PFSK-1 (cell line): ENCODE measurements around the gene MAPK8.

Experiments
- FOXP2 ChIP-seq: optimal IDR thresholded peaks from 2 replicates; pipeline ENCODE3; 2011; ENCODE audit warnings: borderline replicate concordance, control low read depth, inconsistent platforms; ENCODE audit not compliant: insufficient read depth; ENCODE audit errors: extremely low read length, extremely low read depth
- POLR2AphosphoS5 ChIP-seq: IDR thresholded peaks from 2 replicates; pipeline ENCODE4 v1.6.1; 2012; ENCODE audit warnings: low read depth, mild to moderate bottlenecking, control low read depth, low read length, moderate library complexity
- SIN3A ChIP-seq: IDR thresholded peaks from 2 replicates; pipeline ENCODE4 v1.6.1; 2012; ENCODE audit warnings: mild to moderate bottlenecking, low read length, moderate library complexity, borderline replicate concordance; ENCODE audit not compliant: insufficient read depth
- TAF1 ChIP-seq: IDR thresholded peaks from 2 replicates; pipeline ENCODE4 v1.6.1; 2012; ENCODE audit warnings: low read length, control low read depth, borderline replicate concordance; ENCODE audit not compliant: insufficient read depth
- TF ChIP-seq, protein P1 (sequence below), 2 experiments: IDR thresholded peaks; 2 replicates each; pipeline versions ENCODE4 v1.6.1 to v1.8.0; 2011 to 2012; ENCODE audit warnings: low read depth in 2 of 2, low read length in 2 of 2, control low read depth in 1 of 2, inconsistent platforms in 1 of 2, mild to moderate bottlenecking in 1 of 2, moderate library complexity in 1 of 2; ENCODE audit not compliant: insufficient read depth in 1 of 2

Gene MAPK8

GRCh38 chr10:48440771-48441170, 134.3 kb downstream of the MAPK8 start:
- TF ChIP-seq, protein P1, sequence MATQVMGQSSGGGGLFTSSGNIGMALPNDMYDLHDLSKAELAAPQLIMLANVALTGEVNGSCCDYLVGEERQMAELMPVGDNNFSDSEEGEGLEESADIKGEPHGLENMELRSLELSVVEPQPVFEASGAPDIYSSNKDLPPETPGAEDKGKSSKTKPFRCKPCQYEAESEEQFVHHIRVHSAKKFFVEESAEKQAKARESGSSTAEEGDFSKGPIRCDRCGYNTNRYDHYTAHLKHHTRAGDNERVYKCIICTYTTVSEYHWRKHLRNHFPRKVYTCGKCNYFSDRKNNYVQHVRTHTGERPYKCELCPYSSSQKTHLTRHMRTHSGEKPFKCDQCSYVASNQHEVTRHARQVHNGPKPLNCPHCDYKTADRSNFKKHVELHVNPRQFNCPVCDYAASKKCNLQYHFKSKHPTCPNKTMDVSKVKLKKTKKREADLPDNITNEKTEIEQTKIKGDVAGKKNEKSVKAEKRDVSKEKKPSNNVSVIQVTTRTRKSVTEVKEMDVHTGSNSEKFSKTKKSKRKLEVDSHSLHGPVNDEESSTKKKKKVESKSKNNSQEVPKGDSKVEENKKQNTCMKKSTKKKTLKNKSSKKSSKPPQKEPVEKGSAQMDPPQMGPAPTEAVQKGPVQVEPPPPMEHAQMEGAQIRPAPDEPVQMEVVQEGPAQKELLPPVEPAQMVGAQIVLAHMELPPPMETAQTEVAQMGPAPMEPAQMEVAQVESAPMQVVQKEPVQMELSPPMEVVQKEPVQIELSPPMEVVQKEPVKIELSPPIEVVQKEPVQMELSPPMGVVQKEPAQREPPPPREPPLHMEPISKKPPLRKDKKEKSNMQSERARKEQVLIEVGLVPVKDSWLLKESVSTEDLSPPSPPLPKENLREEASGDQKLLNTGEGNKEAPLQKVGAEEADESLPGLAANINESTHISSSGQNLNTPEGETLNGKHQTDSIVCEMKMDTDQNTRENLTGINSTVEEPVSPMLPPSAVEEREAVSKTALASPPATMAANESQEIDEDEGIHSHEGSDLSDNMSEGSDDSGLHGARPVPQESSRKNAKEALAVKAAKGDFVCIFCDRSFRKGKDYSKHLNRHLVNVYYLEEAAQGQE (IDR thresholded peaks at IDR 0.05; ENCODE audit: insufficient read depth in 1 of 2, low read depth in 2 of 2, low read length in 2 of 2), result no peak
- TF ChIP-seq TAF1, result no peak
- no peak for TF ChIP-seq SIN3A
- no peak for TF ChIP-seq FOXP2
- TF ChIP-seq POLR2AphosphoS5, result no peak

DNA sequence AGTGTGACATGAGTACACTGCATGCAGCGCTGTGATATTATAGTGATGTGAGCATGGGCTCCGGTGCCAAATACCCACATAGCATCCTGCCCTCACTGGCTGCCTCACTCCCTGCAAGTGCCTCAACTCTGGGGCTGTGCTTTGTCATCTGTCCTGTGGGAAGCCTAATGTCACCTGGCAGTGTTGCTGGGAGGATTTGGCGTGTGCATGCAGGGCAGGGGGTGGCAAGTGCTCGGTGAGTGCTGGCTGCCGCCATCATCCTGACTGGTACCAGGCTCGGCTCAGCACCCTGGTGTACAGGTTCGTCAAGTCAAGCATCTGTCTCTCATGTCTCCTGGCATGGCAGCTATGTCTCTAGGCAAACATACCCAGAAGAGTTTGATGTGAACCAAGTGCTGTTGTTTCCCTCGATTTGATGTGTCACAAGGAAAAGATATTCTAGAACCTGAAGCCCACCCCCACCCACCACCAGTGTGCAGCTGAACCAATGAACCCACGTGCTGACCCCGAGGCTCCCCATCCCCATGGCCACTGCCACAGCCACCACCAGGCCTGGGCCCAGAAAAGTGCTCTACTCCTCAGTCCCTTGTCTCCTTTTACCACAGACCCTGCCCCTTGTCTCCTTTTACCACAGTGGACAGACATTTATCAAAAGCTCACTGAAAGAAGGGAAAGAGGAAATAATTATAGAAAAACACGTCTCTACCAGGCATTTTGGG, 135.8 kb downstream of the MAPK8 start:
- no peak for TF ChIP-seq SIN3A
- TF ChIP-seq TAF1, result no peak
- TF ChIP-seq FOXP2, result no peak
- TF ChIP-seq, protein P1 (IDR thresholded peaks at IDR 0.05; ENCODE audit: insufficient read depth in 1 of 2, low read depth in 2 of 2, low read length in 2 of 2), result no peak
- TF ChIP-seq POLR2AphosphoS5, result no peak

DNA sequence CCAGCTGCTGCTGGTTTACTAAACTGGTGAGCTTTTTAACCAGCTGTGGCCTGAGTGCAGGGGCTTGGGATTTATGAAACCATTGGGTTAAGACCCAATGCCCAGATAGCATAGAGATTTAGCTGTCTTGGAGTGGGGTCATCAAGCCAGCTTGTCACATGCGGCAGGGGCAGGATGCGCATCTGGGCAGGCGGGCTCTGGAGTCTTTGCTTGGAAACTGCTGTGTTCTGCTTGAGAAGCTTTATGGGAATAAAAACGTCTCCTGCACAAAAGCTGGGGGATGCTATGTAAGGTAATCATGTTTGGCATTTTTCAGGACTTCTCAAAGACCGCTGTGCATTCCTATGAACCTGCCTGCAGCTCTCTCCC, 136.3 kb downstream of the MAPK8 start:
- TF ChIP-seq TAF1 (no peak), FOXP2 (no peak), SIN3A (no peak), POLR2AphosphoS5 (no peak)
- TF ChIP-seq, protein P1 (IDR thresholded peaks at IDR 0.05; ENCODE audit: insufficient read depth in 1 of 2, low read depth in 2 of 2, low read length in 2 of 2), result no peak

- no peak for TF ChIP-seq SIN3A
- TF ChIP-seq, protein P1 (IDR thresholded peaks at IDR 0.05; ENCODE audit: insufficient read depth in 1 of 2, low read depth in 2 of 2, low read length in 2 of 2), result no peak
- TF ChIP-seq TAF1, result no peak
- TF ChIP-seq FOXP2, result no peak
- TF ChIP-seq POLR2AphosphoS5, result no peak
Measured at GRCh38 chr10:48444266-48444665, 137.8 kb downstream of the MAPK8 start.
